Stimulated activated CD8-positive, alpha-beta memory T cell treated with anti-CD3 and anti-CD28 coated beads, Interleukin-2, amount 100 ng/mL, for 48 hours (primary cell): ENCODE data around the gene VCP.

Experiments
- DNase-seq, 2 donors: peaks; one replicate each; pipeline ENCODE4 v3.0.0-alpha.2; 2020; ENCODE audit warnings: low read depth in 2 of 2

The VCP gene

GRCh38 chr9:35072461-35073278 lies at the start of gene VCP:
VCP (minus strand) TSS chr9:35072625; CDS start chr9:35072353, 272 bp downstream.
- peak; percentile 90 to 94 for DNase-seq

GRCh38 chr9:35116898-35117551 lies 44.6 kb upstream of the VCP start:
- DNase-seq: peak; percentile 65 to 73

GRCh38 chr9:35116539-35116897 lies 44.1 kb upstream of the VCP start:
- DNase-seq: no peak

GRCh38 chr9:35115680-35116538 lies 43.5 kb upstream of the VCP start, which contains the start of gene ATOSB:
ATOSB (minus strand) TSS chr9:35115862; CDS start chr9:35108274, 7,588 bp downstream.
- DNase-seq: peak; percentile 92

GRCh38 chr9:35114840-35115628 lies 42.6 kb upstream of the VCP start:
- no peak for DNase-seq

- DNase-seq: peak; percentile 57 to 60
These were observed 41.9 kb upstream of the VCP start for GRCh38 chr9:35114113-35114839.

- no peak for DNase-seq
These were observed 40.0 kb upstream of the VCP start for GRCh38 chr9:35112257-35113020.

GRCh38 chr9:35111001-35111933 lies 38.8 kb upstream of the VCP start:
- DNase-seq: peak; percentile 91 to 93

GRCh38 chr9:35110327-35110761 lies 37.9 kb upstream of the VCP start:
- DNase-seq: no peak

- DNase-seq: no peak
These were observed 36.6 kb upstream of the VCP start for GRCh38 chr9:35108946-35109575.

- no peak for DNase-seq
These were observed 36.0 kb upstream of the VCP start for GRCh38 chr9:35108461-35108860.

GRCh38 chr9:35107297-35108290 lies 35.2 kb upstream of the VCP start:
- no peak for DNase-seq

- DNase-seq: no peak
These were observed 33.9 kb upstream of the VCP start for GRCh38 chr9:35106343-35106730.

GRCh38 chr9:35105571-35106342 lies 33.3 kb upstream of the VCP start:
- no peak for DNase-seq

- no peak for DNase-seq
These were observed 32.7 kb upstream of the VCP start for GRCh38 chr9:35105126-35105525.

- DNase-seq: no peak
These were observed 32.2 kb upstream of the VCP start for GRCh38 chr9:35104586-35104985.
